Heart left ventricle (tissue), 16 donors: ENCODE data around the gene DDR1. TPM values are rescaled to one million over a fixed set of nuclear protein-coding genes. Genes with fewer than 3 reads are reported as not detected.

Source experiments
- ATAC-seq, 4 donors: fragments of 200-7000 bp; cut with Tn5 transposase; one replicate each; pipeline ENCODE4 v1.9.1; 2020 to 2022; ENCODE audit warnings: moderate library complexity in 4 of 4, mild to moderate bottlenecking in 3 of 4, moderate number of reproducible peaks in 1 of 4
- DNase-seq, 5 donors: peaks; one replicate each; pipeline ENCODE4 v3.0.0-alpha.2; 2020
- H3K27ac ChIP-seq, 12 donors: fragments of 200-600 bp; sonication (generic) in 4 of 12; one replicate each; pipeline versions ENCODE4 v1.5.0 to v1.8.0; 2016 to 2022; ENCODE audit warnings: mild to moderate bottlenecking in 2 of 12
- H3K27me3 ChIP-seq, 9 donors: fragments of 200-600 bp; sonication (generic) in 2 of 9; one replicate each; pipeline versions ENCODE4 v1.5.1 to v1.8.0; 2016 to 2022; ENCODE audit warnings: mild to moderate bottlenecking in 3 of 9
- H3K36me3 ChIP-seq, 9 donors: fragments of 200-600 bp; sonication (generic) in 2 of 9; one replicate each; pipeline versions ENCODE4 v1.5.0 to v1.8.0; 2018 to 2022; ENCODE audit warnings: mild to moderate bottlenecking in 2 of 9
- H3K4me1 ChIP-seq, 12 donors: fragments of 200-600 bp; sonication (generic) in 4 of 12; one replicate each; pipeline versions ENCODE4 v1.5.0 to v1.8.0; 2016 to 2022; ENCODE audit warnings: mild to moderate bottlenecking in 3 of 12
- H3K4me3 ChIP-seq, 12 donors: fragments of 200-600 bp; sonication (generic) in 4 of 12; one replicate each; pipeline versions ENCODE4 v1.5.0 to v1.8.0; 2017 to 2022; ENCODE audit warnings: mild to moderate bottlenecking in 9 of 12, moderate library complexity in 4 of 12
- H3K9me3 ChIP-seq, 12 donors: fragments of 200-600 bp; sonication (generic) in 4 of 12; one replicate each; pipeline versions ENCODE4 v1.5.0 to v1.8.0; 2016 to 2022; ENCODE audit warnings: mild to moderate bottlenecking in 1 of 12
- POLR2A ChIP-seq, 2 donors: fragments of 450-650 bp; IDR thresholded peaks; one replicate each; pipeline ENCODE4 v1.6.1; 2017; ENCODE audit warnings: antibody characterized with exemption in 2 of 2, mild to moderate bottlenecking in 2 of 2, moderate library complexity in 2 of 2
- WGBS, 4 donors: extraction: QIAGEN DNeasy Blood & Tissue Kit in 2 of 4; methylation state at CpG; one replicate each; pipeline versions ENCODE4 v1.1.5 to v1.1.7; 2013 to 2018; 5-methylcytosine and 5-hydroxymethylcytosine counted together
- intact Hi-C, 10 donors: fragments of 100-400 bp; cut with DNase I; formaldehyde crosslinking; loops; one replicate each; pipeline versions ENCODE4 v1.11.1 to v1.14.2; 2022
- polyA plus RNA-seq, 2 donors: library from polyadenylated mRNA; stranded (reverse); fragments of 200-250 nt; gene quantifications; one replicate each; pipeline ENCODE4 v1.2.3, GENCODE V29; 2013
- total RNA-seq, 9 donors: library from RNA; depleted of rRNA in 2 of 9; stranded (reverse); fragments of >200 nt in 2 of 9; fragmentation: NEBNext Ultra II Directional in 3 of 9; extraction: Animal tissue kit (Norgen Biotek cat#: 25700) in 3 of 9; gene quantifications; one replicate each; pipeline versions ENCODE4 v1.1.0 to v1.2.4, GENCODE V29; 2016 to 2023
- TF ChIP-seq, protein P1 (sequence below), 12 donors: fragments of 200-600 bp; sonication (generic) in 4 of 12; IDR thresholded peaks; one replicate each; pipeline versions ENCODE4 v1.5.0 to v1.8.0; 2018 to 2022; ENCODE audit warnings: antibody characterized with exemption in 12 of 12, mild to moderate bottlenecking in 5 of 12
- donor health status: ischemic (EF 13 %, LVEDD 7.1; RV severe dilation, severe dysfunction).
- donor health status: healthy with polysubstance abuse.
- donor health status: DM: no; HTN: yes; CAD: no.
- donor health status: DM: no; HTN: no; CAD: no.
- donor health status: ischemic (EF 25% LVEDD 6.9; RV normal size, moderate dysfunction).
- donor health status: ischemic (EF 25% LVEDD 5.7; RV mildly dilated, moderate dysfunction).
- donor health status: healthy.
- donor health status: DM: yes; HTN: yes; CAD: no.
- donor health status: ischemic (EF 35%, LVEDD 5.7; RV mildly dilated, moderate dysfunction).
- donor health status: nonischemic (EF 11% LVEDD 7.7; RV severe dilation, severe dysfunction).
- donor health status: DM: yes; HTN: yes; CAD: no.
- donor health status: PGD.
- donor health status: ischemic (EF 29% LVEDD 5.4; RV normal size, mild dysfunction).
- donor health status: nonischemic (EF 23%, LVEDD 6.1; RV moderate dilation, normal function).

Gene DDR1
- total and polyA plus RNA-seq, 11 donors: 11.8 to 50.0 (median 32.0) TPM

GRCh38 chr6:30836431-30836866, 47.9 kb upstream of the DDR1 start:
- TF ChIP-seq POLR2A (IDR thresholded peaks at IDR 0.05): no peak
- TF ChIP-seq, protein P1, sequence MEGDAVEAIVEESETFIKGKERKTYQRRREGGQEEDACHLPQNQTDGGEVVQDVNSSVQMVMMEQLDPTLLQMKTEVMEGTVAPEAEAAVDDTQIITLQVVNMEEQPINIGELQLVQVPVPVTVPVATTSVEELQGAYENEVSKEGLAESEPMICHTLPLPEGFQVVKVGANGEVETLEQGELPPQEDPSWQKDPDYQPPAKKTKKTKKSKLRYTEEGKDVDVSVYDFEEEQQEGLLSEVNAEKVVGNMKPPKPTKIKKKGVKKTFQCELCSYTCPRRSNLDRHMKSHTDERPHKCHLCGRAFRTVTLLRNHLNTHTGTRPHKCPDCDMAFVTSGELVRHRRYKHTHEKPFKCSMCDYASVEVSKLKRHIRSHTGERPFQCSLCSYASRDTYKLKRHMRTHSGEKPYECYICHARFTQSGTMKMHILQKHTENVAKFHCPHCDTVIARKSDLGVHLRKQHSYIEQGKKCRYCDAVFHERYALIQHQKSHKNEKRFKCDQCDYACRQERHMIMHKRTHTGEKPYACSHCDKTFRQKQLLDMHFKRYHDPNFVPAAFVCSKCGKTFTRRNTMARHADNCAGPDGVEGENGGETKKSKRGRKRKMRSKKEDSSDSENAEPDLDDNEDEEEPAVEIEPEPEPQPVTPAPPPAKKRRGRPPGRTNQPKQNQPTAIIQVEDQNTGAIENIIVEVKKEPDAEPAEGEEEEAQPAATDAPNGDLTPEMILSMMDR (IDR thresholded peaks at IDR 0.05): no peak
- peak in 4 of 5 donors; percentile 44 to 70 (median 56) for DNase-seq
- peaks cover 0 to 18% (median 6%) of the 10 kb centered on the region in 12 donors for H3K4me1 ChIP-seq
- 22 to 44% (median 38%) methylated on average over 1 of the region's 1 CpG for WGBS, 4 donors
- intact Hi-C loops: loop anchor here in 1 of 10 donors (5.0 kb wide), 1 partner anchor 251 kb away; no protein-coding TSS in a partner anchor
- H3K4me3 ChIP-seq: no peak overlapping the region
- H3K27ac ChIP-seq: peak overlapping the region in 4 of 12 donors; percentile 12 to 43 (median 29)
- H3K36me3 ChIP-seq: no peaks in the 10 kb centered on the region
- ATAC-seq: peak; percentile 80 to 93 (median 90)
- no peaks in the 10 kb centered on the region for H3K27me3 ChIP-seq
- no peaks in the 10 kb centered on the region for H3K9me3 ChIP-seq

DNA sequence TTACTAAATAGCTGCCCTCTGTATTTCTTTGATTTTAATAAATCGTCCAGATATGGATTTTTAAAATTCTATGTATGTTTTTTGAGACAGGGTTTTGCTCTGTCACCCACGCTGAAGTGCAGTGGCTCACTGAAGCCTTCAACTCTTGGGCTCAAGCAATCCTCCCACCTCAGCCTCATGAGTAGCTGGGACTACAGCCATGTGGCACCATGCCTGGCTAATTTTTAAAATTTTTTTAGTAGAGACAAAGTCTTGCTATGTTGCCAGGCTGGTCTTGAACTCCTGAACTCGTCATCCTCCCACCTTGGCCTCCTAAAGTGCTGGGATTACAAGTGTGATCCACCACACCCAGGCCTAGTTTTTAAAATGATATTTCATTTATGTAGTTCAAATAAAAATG, 47.4 kb upstream of the DDR1 start:
- ATAC-seq: no peak
- Histone ChIP-seq H3K27ac (peak overlapping the region in 2 of 12 donors; percentile 12 to 29), H3K27me3 (no peaks in the 10 kb centered on the region), H3K36me3 (no peaks in the 10 kb centered on the region), H3K4me3 (no peak overlapping the region), H3K9me3 (no peaks in the 10 kb centered on the region), H3K4me1 (peaks cover 0 to 23% (median 9%) of the 10 kb centered on the region in 12 donors)
- 51 to 54% (median 53%) methylated on average over 3 of the region's 3 CpGs for WGBS, 4 donors
- intact Hi-C loops: loop anchor here in 1 of 10 donors (5.0 kb wide), 1 partner anchor 250 kb away; no protein-coding TSS in a partner anchor
- DNase-seq: no peak
- TF ChIP-seq, protein P1 (IDR thresholded peaks at IDR 0.05): no peak
- TF ChIP-seq POLR2A (IDR thresholded peaks at IDR 0.05): no peak

DNA sequence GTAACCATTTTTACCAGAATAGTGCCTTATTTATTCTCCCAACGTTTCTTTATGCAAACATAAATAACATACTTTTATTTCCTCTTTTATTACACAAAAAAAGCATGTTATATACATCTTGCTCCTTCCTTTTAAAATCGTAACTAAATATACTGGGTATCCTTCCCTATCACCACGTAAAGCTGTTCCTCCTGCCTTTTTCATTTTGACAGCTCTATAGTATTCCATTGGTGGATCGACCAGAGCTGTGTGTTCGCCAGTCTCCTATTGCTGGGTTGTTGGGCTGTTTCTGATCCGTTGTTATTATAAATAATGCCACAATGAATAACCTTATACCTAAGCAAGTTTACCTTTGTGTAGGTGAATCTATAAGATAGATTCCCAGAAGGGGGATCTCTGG, 46.9 kb upstream of the DDR1 start:
- Histone ChIP-seq H3K4me1 (peaks cover 0 to 28% (median 11%) of the 10 kb centered on the region in 12 donors), H3K27ac (no peak overlapping the region), H3K9me3 (no peaks in the 10 kb centered on the region), H3K36me3 (no peaks in the 10 kb centered on the region), H3K4me3 (no peak overlapping the region), H3K27me3 (no peaks in the 10 kb centered on the region)
- TF ChIP-seq POLR2A (IDR thresholded peaks at IDR 0.05): no peak
- TF ChIP-seq, protein P1 (IDR thresholded peaks at IDR 0.05): no peak
- no peak for ATAC-seq
- 83 to 92% (median 90%) methylated on average over 6 of the region's 6 CpGs for WGBS, 4 donors
- DNase-seq: no peak
- intact Hi-C loops: loop anchor here in 1 of 10 donors (5.0 kb wide), 1 partner anchor 250 kb away; no protein-coding TSS in a partner anchor

- TF ChIP-seq, protein P1 (IDR thresholded peaks at IDR 0.05): no peak
- no peak for TF ChIP-seq POLR2A (IDR thresholded peaks at IDR 0.05)
- H3K27me3 ChIP-seq: no peaks in the 10 kb centered on the region
- no peaks in the 10 kb centered on the region for H3K36me3 ChIP-seq
- intact Hi-C loops: loop anchor here in 1 of 10 donors (5.0 kb wide), 1 partner anchor 249 kb away; no protein-coding TSS in a partner anchor
- H3K27ac ChIP-seq: no peak overlapping the region
- ATAC-seq (no peak), DNase-seq (no peak)
- 39 to 80% (median 43%) methylated on average over 1 of the region's 1 CpG for WGBS, 4 donors
- H3K9me3 ChIP-seq: no peaks in the 10 kb centered on the region
- H3K4me3 ChIP-seq: no peak overlapping the region
- H3K4me1 ChIP-seq: peaks cover 0 to 32% (median 14%) of the 10 kb centered on the region in 12 donors
Measured at GRCh38 chr6:30837870-30838269, 46.4 kb upstream of the DDR1 start.
